Ishikawa (cell line): ENCODE measurements around the gene TOP1.

ENCODE experiments used
- CEBPB ChIP-seq: IDR thresholded peaks from 2 replicates; pipeline ENCODE4 v1.6.1; 2012
- EGR1 ChIP-seq: IDR thresholded peaks from 2 replicates; pipeline ENCODE4 v1.6.1; 2012
- EP300 ChIP-seq: IDR thresholded peaks from 2 replicates; pipeline ENCODE4 v1.6.1; 2012; ENCODE audit warnings: borderline replicate concordance
- NFIC ChIP-seq: IDR thresholded peaks from 2 replicates; pipeline ENCODE4 v1.6.1; 2012
- RAD21 ChIP-seq: IDR thresholded peaks from 2 replicates; pipeline ENCODE4 v1.6.1; 2012; ENCODE audit warnings: low read depth
- TAF1 ChIP-seq: IDR thresholded peaks from 2 replicates; pipeline ENCODE4 v1.6.1; 2012; ENCODE audit warnings: low read depth, mild to moderate bottlenecking
- TCF12 ChIP-seq: IDR thresholded peaks from 2 replicates; pipeline ENCODE4 v1.6.1; 2012; ENCODE audit warnings: low read depth
- TEAD4 ChIP-seq: IDR thresholded peaks from 2 replicates; pipeline ENCODE4 v1.6.1; 2012
- USF1 ChIP-seq: IDR thresholded peaks from 2 replicates; pipeline ENCODE4 v1.6.1; 2012
- YY1 ChIP-seq: IDR thresholded peaks from 2 replicates; pipeline ENCODE4 v1.6.1; 2012; ENCODE audit warnings: low read depth
- TF ChIP-seq, protein P1 (sequence below): IDR thresholded peaks from 2 replicates; pipeline ENCODE4 v1.6.1; 2012
- TF ChIP-seq, protein P2 (sequence below): IDR thresholded peaks from 2 replicates; pipeline ENCODE4 v1.6.1; 2012; ENCODE audit warnings: low read depth, mild to moderate bottlenecking

- TF ChIP-seq, protein P1, sequence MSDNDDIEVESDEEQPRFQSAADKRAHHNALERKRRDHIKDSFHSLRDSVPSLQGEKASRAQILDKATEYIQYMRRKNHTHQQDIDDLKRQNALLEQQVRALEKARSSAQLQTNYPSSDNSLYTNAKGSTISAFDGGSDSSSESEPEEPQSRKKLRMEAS, result no peak
- no peak for TF ChIP-seq EP300
- TF ChIP-seq, protein P2, sequence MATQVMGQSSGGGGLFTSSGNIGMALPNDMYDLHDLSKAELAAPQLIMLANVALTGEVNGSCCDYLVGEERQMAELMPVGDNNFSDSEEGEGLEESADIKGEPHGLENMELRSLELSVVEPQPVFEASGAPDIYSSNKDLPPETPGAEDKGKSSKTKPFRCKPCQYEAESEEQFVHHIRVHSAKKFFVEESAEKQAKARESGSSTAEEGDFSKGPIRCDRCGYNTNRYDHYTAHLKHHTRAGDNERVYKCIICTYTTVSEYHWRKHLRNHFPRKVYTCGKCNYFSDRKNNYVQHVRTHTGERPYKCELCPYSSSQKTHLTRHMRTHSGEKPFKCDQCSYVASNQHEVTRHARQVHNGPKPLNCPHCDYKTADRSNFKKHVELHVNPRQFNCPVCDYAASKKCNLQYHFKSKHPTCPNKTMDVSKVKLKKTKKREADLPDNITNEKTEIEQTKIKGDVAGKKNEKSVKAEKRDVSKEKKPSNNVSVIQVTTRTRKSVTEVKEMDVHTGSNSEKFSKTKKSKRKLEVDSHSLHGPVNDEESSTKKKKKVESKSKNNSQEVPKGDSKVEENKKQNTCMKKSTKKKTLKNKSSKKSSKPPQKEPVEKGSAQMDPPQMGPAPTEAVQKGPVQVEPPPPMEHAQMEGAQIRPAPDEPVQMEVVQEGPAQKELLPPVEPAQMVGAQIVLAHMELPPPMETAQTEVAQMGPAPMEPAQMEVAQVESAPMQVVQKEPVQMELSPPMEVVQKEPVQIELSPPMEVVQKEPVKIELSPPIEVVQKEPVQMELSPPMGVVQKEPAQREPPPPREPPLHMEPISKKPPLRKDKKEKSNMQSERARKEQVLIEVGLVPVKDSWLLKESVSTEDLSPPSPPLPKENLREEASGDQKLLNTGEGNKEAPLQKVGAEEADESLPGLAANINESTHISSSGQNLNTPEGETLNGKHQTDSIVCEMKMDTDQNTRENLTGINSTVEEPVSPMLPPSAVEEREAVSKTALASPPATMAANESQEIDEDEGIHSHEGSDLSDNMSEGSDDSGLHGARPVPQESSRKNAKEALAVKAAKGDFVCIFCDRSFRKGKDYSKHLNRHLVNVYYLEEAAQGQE, result no peak
- no peak for TF ChIP-seq TEAD4
- no peak for TF ChIP-seq RAD21
- TF ChIP-seq YY1, result no peak
- TF ChIP-seq TAF1, result no peak
- TF ChIP-seq NFIC, result no peak
- no peak for TF ChIP-seq USF1
- TF ChIP-seq CEBPB, result no peak
- no peak for TF ChIP-seq EGR1
- no peak for TF ChIP-seq TCF12
Measured at GRCh38 chr20:41068806-41069205, 40.2 kb downstream of the TOP1 start.
